ENCODE results near the gene DDX50.

GRCh38 chr10:68982389-68982788 lies 81.3 kb downstream of the DDX50 start:
- TF ChIP-seq, protein P1, sequence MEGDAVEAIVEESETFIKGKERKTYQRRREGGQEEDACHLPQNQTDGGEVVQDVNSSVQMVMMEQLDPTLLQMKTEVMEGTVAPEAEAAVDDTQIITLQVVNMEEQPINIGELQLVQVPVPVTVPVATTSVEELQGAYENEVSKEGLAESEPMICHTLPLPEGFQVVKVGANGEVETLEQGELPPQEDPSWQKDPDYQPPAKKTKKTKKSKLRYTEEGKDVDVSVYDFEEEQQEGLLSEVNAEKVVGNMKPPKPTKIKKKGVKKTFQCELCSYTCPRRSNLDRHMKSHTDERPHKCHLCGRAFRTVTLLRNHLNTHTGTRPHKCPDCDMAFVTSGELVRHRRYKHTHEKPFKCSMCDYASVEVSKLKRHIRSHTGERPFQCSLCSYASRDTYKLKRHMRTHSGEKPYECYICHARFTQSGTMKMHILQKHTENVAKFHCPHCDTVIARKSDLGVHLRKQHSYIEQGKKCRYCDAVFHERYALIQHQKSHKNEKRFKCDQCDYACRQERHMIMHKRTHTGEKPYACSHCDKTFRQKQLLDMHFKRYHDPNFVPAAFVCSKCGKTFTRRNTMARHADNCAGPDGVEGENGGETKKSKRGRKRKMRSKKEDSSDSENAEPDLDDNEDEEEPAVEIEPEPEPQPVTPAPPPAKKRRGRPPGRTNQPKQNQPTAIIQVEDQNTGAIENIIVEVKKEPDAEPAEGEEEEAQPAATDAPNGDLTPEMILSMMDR (IDR thresholded peaks at IDR 0.05; ENCODE audit: poor library complexity), result no peak
- no peak for TF ChIP-seq EZH2phosphoT487 (IDR thresholded peaks at IDR 0.05; ENCODE audit: low read depth, severe bottlenecking, unreplicated experiment)
